Measurements from ENCODE around the gene ANTXR2.

ANTXR2 gene

DNA sequence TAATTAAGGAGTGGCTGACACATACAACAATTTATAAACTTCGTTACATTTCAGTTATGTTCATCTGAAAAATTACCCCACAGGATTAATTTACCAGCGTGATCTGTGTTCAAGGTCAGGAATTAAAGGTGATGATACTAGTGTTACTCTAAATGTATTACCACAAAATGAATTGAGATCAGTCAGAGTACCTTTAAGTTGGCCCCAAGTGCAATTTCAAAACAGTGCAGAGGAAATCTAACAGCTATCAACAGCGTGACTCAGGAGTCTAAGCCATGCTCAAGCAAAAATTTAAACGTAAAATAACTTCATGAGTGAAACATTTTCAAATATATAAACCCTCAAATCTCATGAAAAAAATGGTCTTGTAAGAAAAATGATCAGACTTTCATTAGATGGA, 18.7 kb downstream of the ANTXR2 start:
- H3K4me3 ChIP-seq (ENCODE audit: low read length): no peak overlapping the region
- DNase-seq (ENCODE audit: low read depth): no peak
- TF ChIP-seq, protein P1, sequence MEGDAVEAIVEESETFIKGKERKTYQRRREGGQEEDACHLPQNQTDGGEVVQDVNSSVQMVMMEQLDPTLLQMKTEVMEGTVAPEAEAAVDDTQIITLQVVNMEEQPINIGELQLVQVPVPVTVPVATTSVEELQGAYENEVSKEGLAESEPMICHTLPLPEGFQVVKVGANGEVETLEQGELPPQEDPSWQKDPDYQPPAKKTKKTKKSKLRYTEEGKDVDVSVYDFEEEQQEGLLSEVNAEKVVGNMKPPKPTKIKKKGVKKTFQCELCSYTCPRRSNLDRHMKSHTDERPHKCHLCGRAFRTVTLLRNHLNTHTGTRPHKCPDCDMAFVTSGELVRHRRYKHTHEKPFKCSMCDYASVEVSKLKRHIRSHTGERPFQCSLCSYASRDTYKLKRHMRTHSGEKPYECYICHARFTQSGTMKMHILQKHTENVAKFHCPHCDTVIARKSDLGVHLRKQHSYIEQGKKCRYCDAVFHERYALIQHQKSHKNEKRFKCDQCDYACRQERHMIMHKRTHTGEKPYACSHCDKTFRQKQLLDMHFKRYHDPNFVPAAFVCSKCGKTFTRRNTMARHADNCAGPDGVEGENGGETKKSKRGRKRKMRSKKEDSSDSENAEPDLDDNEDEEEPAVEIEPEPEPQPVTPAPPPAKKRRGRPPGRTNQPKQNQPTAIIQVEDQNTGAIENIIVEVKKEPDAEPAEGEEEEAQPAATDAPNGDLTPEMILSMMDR (conservative IDR thresholded peaks at IDR 0.05; ENCODE audit: low read length): no peak

DNA sequence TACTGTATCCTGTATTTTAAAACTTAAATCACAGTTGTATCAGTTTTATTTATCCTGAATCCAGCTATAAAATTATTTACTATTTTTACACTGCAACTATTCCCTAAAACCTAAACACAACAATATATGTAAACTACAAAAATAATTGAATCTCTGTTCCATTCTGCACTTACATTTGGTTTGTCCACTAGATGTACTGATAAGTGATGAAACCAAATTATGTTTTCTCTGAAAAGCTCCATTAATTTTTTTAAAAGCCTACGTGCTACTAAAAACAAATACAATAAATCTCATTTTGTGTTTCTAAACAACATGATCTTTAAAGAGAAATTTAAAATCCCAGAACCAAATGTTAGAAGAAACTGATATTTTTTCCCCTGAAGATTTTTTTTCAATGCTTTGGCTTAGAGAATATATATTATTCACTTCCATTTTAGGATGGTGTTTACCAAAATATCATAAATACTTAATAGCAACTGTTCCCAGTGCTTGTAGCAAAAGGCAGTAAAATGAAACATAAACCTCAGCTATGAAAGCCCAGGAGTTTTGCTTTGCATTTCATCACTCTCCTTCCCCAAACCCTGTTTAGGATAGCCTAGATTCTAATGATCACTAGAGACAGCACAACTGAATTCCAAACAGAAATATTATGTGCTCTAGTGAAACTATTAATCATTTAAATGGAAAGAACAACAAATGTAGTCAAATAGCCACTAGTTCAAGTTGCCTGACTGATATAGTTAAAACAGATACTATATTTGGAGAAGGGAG, 19.7 kb downstream of the ANTXR2 start:
- DNase-seq (ENCODE audit: low read depth): peak; percentile 59
- TF ChIP-seq, protein P1 (conservative IDR thresholded peaks at IDR 0.05; ENCODE audit: low read length): no peak
- no peak overlapping the region for H3K4me3 ChIP-seq (ENCODE audit: low read length)

DNA sequence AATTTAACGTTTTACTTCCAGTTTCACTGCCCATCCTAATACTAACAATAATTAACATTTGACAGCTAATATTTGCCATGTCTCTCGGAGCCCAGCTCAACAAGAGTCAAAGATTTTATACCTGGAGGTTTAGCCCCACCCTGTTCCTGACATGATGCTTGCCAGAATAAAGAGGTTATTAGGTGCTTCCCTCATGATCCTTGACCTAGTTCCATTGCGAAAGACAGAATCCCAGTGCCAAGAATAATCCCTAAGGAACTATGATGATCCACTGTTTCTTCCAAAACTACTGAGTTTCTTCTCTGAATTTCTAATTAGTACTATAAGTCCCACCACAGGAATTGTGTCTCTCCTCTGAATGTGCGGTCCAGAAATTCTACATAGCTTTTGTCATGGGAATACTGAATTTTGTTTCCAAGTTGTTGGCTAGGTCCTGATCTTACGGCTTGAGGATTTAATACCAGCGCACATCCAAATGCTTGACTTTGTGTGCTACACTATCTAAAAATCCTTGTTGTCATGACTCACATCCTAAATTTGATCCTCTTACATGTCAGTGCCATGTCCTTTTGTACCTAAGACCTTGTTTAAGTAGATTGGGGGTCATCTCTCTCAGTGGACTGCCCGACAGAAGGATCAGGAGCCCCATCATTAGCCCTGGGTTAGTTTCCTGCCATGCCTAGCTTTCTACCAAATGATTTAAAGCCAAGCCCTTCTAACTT, 23.1 kb downstream of the ANTXR2 start:
- TF ChIP-seq, protein P1 (conservative IDR thresholded peaks at IDR 0.05; ENCODE audit: low read length): no peak
- no peak overlapping the region for H3K4me3 ChIP-seq (ENCODE audit: low read length)
- DNase-seq (ENCODE audit: low read depth): peak; percentile 20

DNA sequence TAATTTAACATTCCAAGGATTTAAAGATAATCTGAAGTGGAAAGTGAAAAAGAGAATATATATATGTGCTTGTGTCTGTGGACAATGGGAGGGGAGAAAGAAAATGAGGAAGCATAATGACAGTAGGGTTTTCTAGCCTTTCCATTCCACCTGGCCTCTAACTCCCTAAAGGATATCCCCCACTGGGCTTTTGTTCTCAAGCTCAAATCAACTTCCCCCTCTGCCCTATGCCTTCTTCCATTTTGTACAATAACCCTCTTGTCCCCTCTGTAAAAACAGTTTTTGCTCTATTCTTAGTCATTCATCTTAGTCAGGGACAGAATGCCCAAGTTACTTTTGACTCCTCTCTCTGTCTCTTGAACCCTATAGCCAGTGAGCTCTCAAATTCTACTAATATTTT, 23.6 kb downstream of the ANTXR2 start:
- TF ChIP-seq, protein P1 (conservative IDR thresholded peaks at IDR 0.05; ENCODE audit: low read length): no peak
- no peak for DNase-seq (ENCODE audit: low read depth)
- H3K4me3 ChIP-seq (ENCODE audit: low read length): no peak overlapping the region

DNA sequence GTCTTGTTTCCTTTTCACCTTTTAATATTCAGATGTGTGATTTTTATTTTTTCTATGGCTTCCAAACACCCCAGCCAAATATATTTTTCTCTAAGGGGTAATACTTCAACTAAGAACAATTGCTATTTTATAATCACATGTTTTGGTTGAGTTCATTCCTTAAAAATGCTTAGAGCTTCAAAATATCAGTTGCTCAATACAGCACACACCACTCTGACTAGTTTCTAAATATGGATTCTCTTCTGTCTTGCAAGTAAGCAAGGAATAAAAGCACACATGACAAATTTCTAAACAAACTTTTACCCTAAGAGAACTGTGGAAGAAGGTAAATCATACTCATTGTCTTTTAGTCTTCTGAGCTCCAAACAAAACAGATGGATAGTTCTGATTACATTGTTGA, 27.2 kb downstream of the ANTXR2 start:
- no peak overlapping the region for H3K4me3 ChIP-seq (ENCODE audit: low read length)
- peak; percentile 81 for DNase-seq (ENCODE audit: low read depth)
- TF ChIP-seq, protein P1 (conservative IDR thresholded peaks at IDR 0.05; ENCODE audit: low read length): no peak

DNA sequence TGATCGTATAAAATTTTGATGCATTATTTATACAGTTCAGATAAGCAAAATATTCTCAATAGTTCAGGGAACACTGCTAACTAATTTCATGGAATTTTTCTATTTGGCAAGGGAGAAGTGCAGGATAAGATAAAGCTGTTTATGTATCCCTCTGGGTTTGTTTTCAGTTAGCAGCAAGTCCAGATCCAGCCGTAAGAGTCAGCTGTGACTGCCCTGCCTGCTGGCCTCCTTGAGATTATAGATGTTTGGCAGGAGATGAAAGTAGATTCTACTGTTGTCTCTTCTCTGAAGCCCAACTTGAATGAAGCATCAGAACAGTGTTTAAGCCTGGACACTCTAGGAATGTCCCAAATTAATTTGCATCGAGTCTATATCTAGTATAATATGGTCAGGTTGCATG, 29.5 kb downstream of the ANTXR2 start:
- no peak overlapping the region for H3K4me3 ChIP-seq (ENCODE audit: low read length)
- TF ChIP-seq, protein P1 (conservative IDR thresholded peaks at IDR 0.05; ENCODE audit: low read length): no peak
- no peak for DNase-seq (ENCODE audit: low read depth)

DNA sequence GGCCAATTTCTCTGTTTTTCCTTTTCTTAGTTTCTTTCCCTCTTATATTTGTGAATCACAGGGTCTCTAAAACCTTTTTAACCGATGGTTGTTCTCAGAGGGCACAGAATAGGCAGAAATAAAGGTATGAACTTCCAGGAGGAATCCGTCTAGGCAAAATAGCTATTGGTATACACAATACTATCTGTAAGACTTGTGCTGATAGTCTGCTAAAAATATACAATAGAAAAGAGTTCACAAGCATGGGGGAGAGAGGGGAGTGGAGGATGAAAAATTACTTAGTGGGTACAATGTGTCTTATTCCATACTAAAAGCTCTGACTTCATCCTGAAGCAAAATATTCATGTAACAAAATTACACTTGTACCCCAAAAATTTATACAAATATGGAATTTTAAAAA, 30.2 kb downstream of the ANTXR2 start:
- no peak for DNase-seq (ENCODE audit: low read depth)
- TF ChIP-seq, protein P1 (conservative IDR thresholded peaks at IDR 0.05; ENCODE audit: low read length): no peak
- H3K4me3 ChIP-seq (ENCODE audit: low read length): no peak overlapping the region
